TTC549 (cell line): Measurements from ENCODE around the gene SLC25A48.

ENCODE experiments used
- FAIRE-seq: peaks from 2 replicates; lab custom pipeline; 2012; peaks lifted over from hg19 to GRCh38; lab: Jason Lieb, UNC

Gene SLC25A48, protein sequence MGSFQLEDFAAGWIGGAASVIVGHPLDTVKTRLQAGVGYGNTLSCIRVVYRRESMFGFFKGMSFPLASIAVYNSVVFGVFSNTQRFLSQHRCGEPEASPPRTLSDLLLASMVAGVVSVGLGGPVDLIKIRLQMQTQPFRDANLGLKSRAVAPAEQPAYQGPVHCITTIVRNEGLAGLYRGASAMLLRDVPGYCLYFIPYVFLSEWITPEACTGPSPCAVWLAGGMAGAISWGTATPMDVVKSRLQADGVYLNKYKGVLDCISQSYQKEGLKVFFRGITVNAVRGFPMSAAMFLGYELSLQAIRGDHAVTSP

GRCh38 chr5:135834639-135835529 lies at the start of gene SLC25A48:
SLC25A48 (plus strand) TSS chr5:135834663; CDS start chr5:135834848, 185 bp downstream.
- FAIRE-seq = no peak

GRCh38 chr5:135800656-135801055 lies 33.8 kb upstream of the SLC25A48 start:
- no peak for FAIRE-seq

GRCh38 chr5:135810188-135810943 lies 24.1 kb upstream of the SLC25A48 start:
- no peak for FAIRE-seq

- no peak for FAIRE-seq
Measured at GRCh38 chr5:135811007-135811406, 23.5 kb upstream of the SLC25A48 start.

GRCh38 chr5:135813758-135814157 lies 20.7 kb upstream of the SLC25A48 start:
- FAIRE-seq = no peak

GRCh38 chr5:135814316-135814715 lies 20.1 kb upstream of the SLC25A48 start:
- no peak for FAIRE-seq

DNA sequence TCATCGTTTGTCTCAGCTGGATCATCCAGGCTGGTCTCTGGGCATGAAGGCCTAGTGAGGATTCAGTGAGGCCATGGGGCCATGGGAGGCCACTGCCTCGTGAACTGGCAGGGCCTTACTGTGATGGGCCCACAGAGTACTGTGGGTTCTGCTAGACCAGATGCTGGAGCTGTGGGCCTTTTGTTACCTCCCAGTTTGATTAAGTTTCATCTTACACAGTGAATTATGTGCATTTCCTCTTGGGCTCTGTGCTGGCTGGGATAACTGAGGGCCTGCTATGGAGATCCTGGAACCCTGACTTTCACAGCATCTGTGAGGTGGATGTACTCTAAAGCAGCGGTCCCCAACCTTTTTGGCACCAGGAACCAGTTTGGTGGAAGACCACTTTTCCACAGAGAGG lies 19.7 kb upstream of the SLC25A48 start:
- no peak for FAIRE-seq

DNA sequence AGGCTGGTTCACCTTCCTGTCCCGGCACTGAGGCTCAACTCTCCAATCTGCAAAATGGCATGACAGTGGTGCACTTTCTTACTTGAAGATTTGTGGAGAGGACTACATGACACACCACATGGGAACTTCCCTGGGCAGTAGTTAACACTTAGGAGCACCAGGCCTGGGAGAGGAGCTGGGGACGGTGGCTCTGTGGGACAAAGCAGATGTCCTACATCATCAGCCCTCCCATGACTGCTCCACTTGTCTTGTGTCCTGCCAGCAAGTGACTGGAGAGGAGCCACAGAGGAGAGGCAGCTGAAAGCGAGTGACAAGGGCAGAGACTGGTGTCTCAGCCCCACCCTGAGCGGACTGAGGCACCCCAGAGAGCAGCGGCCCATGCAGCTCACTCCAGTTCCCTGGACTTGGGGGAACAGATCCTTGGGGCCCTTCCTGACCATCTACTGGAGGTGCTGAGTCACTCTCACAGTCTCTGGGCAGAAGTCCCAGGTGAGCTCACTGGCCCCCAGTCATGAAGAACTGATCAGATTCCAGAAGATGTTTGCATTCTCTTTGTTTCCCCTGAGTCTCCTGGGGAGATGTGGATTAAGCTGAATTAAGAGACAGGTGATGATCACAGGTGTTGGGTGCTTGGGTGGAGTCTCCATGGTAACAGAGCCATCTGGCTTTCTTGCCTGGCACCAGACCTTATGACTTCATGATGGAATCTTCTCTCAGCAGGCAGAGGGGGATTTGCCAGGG lies 13.2 kb upstream of the SLC25A48 start:
- no peak for FAIRE-seq

- no peak for FAIRE-seq
Measured at GRCh38 chr5:135821802-135822201, 12.7 kb upstream of the SLC25A48 start.

- FAIRE-seq = no peak
Measured at GRCh38 chr5:135822286-135822685, 12.2 kb upstream of the SLC25A48 start.

GRCh38 chr5:135822959-135823358 lies 11.5 kb upstream of the SLC25A48 start:
- FAIRE-seq = no peak

GRCh38 chr5:135823881-135824280 lies 10.6 kb upstream of the SLC25A48 start:
- no peak for FAIRE-seq

DNA sequence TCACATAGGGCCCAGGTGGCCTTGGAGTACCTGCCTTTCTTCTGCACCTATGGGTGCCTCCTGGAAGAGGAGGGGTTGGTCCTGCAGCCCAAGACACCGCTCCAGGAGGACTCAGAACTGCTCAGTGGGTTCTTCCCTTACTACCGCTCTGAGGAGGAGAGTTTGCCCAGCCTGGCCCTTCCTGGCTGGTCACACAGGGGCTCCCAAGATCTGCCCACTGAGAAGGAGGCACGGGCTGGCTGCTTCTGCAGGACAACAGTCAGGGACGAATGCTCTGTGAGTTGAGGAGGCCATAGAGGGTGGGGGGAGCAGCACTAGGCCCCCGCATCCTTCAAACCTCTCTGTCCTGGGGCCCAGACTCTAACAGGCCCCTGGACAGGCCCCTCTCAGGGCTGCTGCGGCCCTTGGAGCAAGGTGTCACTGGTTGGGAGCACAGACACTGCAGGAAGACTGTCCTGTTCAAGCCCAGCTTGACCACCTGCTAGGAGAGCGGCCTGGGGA lies 9.9 kb upstream of the SLC25A48 start:
- FAIRE-seq = no peak

GRCh38 chr5:135825373-135826220 lies 8.9 kb upstream of the SLC25A48 start:
- FAIRE-seq = no peak

GRCh38 chr5:135826221-135826525 lies 8.3 kb upstream of the SLC25A48 start:
- no peak for FAIRE-seq

DNA sequence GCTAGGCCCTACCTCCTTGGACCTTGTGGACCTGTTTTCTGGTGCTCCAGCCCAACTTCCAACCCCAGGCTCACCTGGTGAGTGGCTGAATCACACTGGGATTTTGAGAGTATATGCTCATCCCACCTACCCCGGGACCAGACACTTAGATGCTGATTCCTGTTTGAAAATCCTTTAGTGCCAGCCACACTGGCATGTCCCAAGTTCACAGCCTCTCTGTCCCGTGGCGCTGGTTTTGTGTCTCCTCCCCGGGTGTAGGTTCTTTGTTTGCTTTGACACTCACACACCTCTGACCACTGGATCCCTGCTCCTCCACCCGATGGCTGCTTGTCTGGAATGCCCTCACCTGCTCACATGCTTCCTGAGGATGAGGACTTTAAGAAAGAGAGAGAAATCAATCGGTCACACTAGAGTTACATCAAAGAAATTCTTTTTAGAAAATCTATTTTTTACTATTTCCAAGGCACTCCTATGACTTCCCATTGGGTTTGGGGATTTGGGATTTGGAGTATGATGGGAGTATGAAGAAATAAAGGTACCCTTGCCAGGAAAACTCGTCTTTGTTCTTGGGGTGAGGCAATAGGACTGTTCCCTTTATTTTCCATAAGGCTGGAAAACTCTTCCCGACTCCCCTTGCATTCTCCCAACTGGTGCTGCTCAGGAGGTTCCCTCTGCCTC lies 7.3 kb upstream of the SLC25A48 start:
- FAIRE-seq = no peak

GRCh38 chr5:135827965-135828781 lies 6.3 kb upstream of the SLC25A48 start:
- FAIRE-seq = no peak

- FAIRE-seq = no peak
Measured at GRCh38 chr5:135828782-135829127, 5.7 kb upstream of the SLC25A48 start.

GRCh38 chr5:135829179-135829578 lies 5.3 kb upstream of the SLC25A48 start:
- FAIRE-seq = no peak
